HG03457 (cell line): ENCODE measurements around the gene NCF2.

ENCODE experiments used
- ATAC-seq: cut with Tn5 transposase; IDR thresholded peaks from one replicate; pipeline ENCODE4 v1.9.1; 2021; ENCODE audit warnings: moderate number of reproducible peaks; ENCODE audit not compliant: unreplicated experiment

NCF2 gene

GRCh38 chr1:183586926-183587325 lies 3.3 kb downstream of the NCF2 start:
- ATAC-seq: no peak

- no peak for ATAC-seq
Measured at GRCh38 chr1:183586455-183586854, 3.8 kb downstream of the NCF2 start.

GRCh38 chr1:183585038-183585437 lies 5.2 kb downstream of the NCF2 start:
- ATAC-seq: no peak

- no peak for ATAC-seq
Measured at GRCh38 chr1:183584147-183584546, 6.1 kb downstream of the NCF2 start.

GRCh38 chr1:183583466-183583865 lies 6.8 kb downstream of the NCF2 start:
- no peak for ATAC-seq

GRCh38 chr1:183582021-183582713 lies 8.1 kb downstream of the NCF2 start:
- no peak for ATAC-seq

GRCh38 chr1:183580281-183580682 lies 10.0 kb downstream of the NCF2 start:
- no peak for ATAC-seq

GRCh38 chr1:183578856-183579255 lies 11.4 kb downstream of the NCF2 start:
- no peak for ATAC-seq

- no peak for ATAC-seq
Measured at GRCh38 chr1:183577897-183578465, 12.3 kb downstream of the NCF2 start.

- ATAC-seq: no peak
Measured at GRCh38 chr1:183576537-183576936, 13.7 kb downstream of the NCF2 start.

GRCh38 chr1:183575606-183576005 lies 14.7 kb downstream of the NCF2 start:
- no peak for ATAC-seq

GRCh38 chr1:183572721-183573120 lies 17.5 kb downstream of the NCF2 start:
- no peak for ATAC-seq

GRCh38 chr1:183571678-183572268 lies 18.5 kb downstream of the NCF2 start:
- ATAC-seq: no peak

GRCh38 chr1:183570451-183570850 lies 19.8 kb downstream of the NCF2 start:
- ATAC-seq: no peak

- ATAC-seq: no peak
Measured at GRCh38 chr1:183569801-183570200, 20.5 kb downstream of the NCF2 start.

- ATAC-seq: no peak
Measured at GRCh38 chr1:183569141-183569540, 21.1 kb downstream of the NCF2 start.

GRCh38 chr1:183568176-183569021 lies 21.9 kb downstream of the NCF2 start:
- no peak for ATAC-seq

GRCh38 chr1:183567584-183567983 lies 22.7 kb downstream of the NCF2 start:
- ATAC-seq: no peak

GRCh38 chr1:183566026-183566425 lies 24.2 kb downstream of the NCF2 start:
- no peak for ATAC-seq

GRCh38 chr1:183565261-183565660 lies 25.0 kb downstream of the NCF2 start:
- ATAC-seq: no peak

GRCh38 chr1:183562701-183563100 lies 27.6 kb downstream of the NCF2 start:
- ATAC-seq: no peak

- ATAC-seq: no peak
Measured at GRCh38 chr1:183559061-183559460, 31.2 kb downstream of the NCF2 start.
